H1 (cell line): ENCODE data around the gene GTPBP6. TPM values are rescaled to one million over a fixed set of nuclear protein-coding genes. Genes with fewer than 3 reads are reported as not detected.
A peak's percentile ranks its signal among the peaks of the same experiment; 100 is the strongest.

Source experiments
- CTCF ChIA-PET: fragments of 300-600 bp; sonication (Branson Sonifier 250); formaldehyde crosslinking; loops from one replicate; lab custom pipeline; 2021; ENCODE audit not compliant: partially characterized antibody; lab: Charles Lee
- POLR2A ChIA-PET: fragments of 300-600 bp; sonication (Branson Sonifier 250); formaldehyde crosslinking; loops from one replicate; lab custom pipeline; 2021; ENCODE audit warnings: inconsistent platforms; ENCODE audit not compliant: partially characterized antibody; lab: Charles Lee
- DNase-seq, 2 experiments: peaks; one replicate each; pipeline versions ENCODE4 v3.0.0 to v3.0.0-alpha.2; 2010 to 2022; ENCODE audit warnings: low spot score in 2 of 2, low read depth in 1 of 2, mixed read lengths in 1 of 2
- FAIRE-seq: peaks from 2 replicates; lab custom pipeline; 2011; peaks lifted over from hg19 to GRCh38; lab: Jason Lieb, UNC
- H2AFZ ChIP-seq: 2 replicates; pipeline ENCODE4 v1.8.1; 2012; ENCODE audit warnings: low read length, inconsistent platforms
- H2AK5ac ChIP-seq: 2 replicates; pipeline ENCODE4 v1.6.1; 2013; ENCODE audit warnings: low read depth, low read length
- H2BK120ac ChIP-seq: replicated peaks from 2 replicates; pipeline ENCODE3; 2013; ENCODE audit warnings: low read depth, low read length, inconsistent platforms
- H2BK12ac ChIP-seq: 2 replicates; pipeline ENCODE4 v1.6.1; 2013; ENCODE audit warnings: low read depth, low read length
- H2BK15ac ChIP-seq: 2 replicates; pipeline ENCODE4 v1.6.1; 2013; ENCODE audit warnings: low read length
- H2BK20ac ChIP-seq: 2 replicates; pipeline ENCODE4 v1.6.1; 2013; ENCODE audit warnings: low read length
- H2BK5ac ChIP-seq: 2 replicates; pipeline ENCODE4 v1.6.1; 2013; ENCODE audit warnings: low read depth, low read length
- H3K14ac ChIP-seq: 2 replicates; pipeline ENCODE4 v1.6.1; 2013; ENCODE audit warnings: inconsistent platforms; ENCODE audit not compliant: insufficient read length
- H3K18ac ChIP-seq: 2 replicates; pipeline ENCODE4 v1.6.1; 2013; ENCODE audit warnings: low read length; ENCODE audit errors: extremely low read depth
- H3K23ac ChIP-seq: 2 replicates; pipeline ENCODE4 v1.6.1; 2013; ENCODE audit warnings: inconsistent platforms; ENCODE audit not compliant: insufficient read length
- H3K23me2 ChIP-seq: 2 replicates; pipeline ENCODE4 v1.6.1; 2013; ENCODE audit warnings: low read depth, low read length
- H3K27ac ChIP-seq: 2 replicates; pipeline ENCODE4 v1.6.1; 2011; ENCODE audit warnings: low read depth, low read length, inconsistent platforms
- H3K27me3 ChIP-seq, 4 experiments: replicated peaks in 1 of 4; 1 replicate in 1 of 4; 2 replicates in 3 of 4; pipeline versions ENCODE4 v1.6.1 to v1.8.1; 2011 to 2013; ENCODE audit warnings: low read length in 3 of 4, mild to moderate bottlenecking in 3 of 4, inconsistent platforms in 2 of 4, mixed read lengths in 2 of 4, moderate library complexity in 1 of 4; ENCODE audit not compliant: control insufficient read depth in 3 of 4, insufficient read depth in 3 of 4; ENCODE audit errors: extremely low read depth in 1 of 4
- H3K36me3 ChIP-seq, 4 experiments: 2 replicates each; pipeline versions ENCODE4 v1.6.1 to v1.8.1; 2011 to 2013; ENCODE audit warnings: mild to moderate bottlenecking in 4 of 4, low read length in 3 of 4, moderate library complexity in 2 of 4, control low read depth in 1 of 4, inconsistent platforms in 1 of 4; ENCODE audit not compliant: insufficient read depth in 4 of 4, control insufficient read depth in 2 of 4
- H3K4ac ChIP-seq: replicated peaks from 2 replicates; pipeline ENCODE3; 2013; ENCODE audit warnings: low read length, low read depth, mixed read lengths, inconsistent platforms; ENCODE audit not compliant: insufficient read length
- H3K4me1 ChIP-seq, 4 experiments: replicated peaks in 1 of 4; 1 replicate in 1 of 4; 2 replicates in 3 of 4; pipeline versions ENCODE4 v1.6.1 to v1.8.1; 2011 to 2013; ENCODE audit warnings: low read length in 3 of 4, inconsistent platforms in 2 of 4, mixed read lengths in 1 of 4; ENCODE audit not compliant: insufficient read depth in 4 of 4, control insufficient read depth in 3 of 4
- H3K4me2 ChIP-seq, 2 experiments: 2 replicates each; pipeline versions ENCODE4 v1.6.1 to v1.8.1; 2011 to 2013; ENCODE audit warnings: low read depth in 2 of 2, low read length in 2 of 2, control low read depth in 1 of 2, inconsistent platforms in 1 of 2, mild to moderate bottlenecking in 1 of 2; ENCODE audit not compliant: insufficient read depth in 1 of 2
- H3K4me3 ChIP-seq, 4 experiments: fragments of 200-600, 300-600 bp in 1 of 4; sonication (generic), shearing (Covaris generic), sonication (Bioruptor Twin) in 1 of 4; 2 replicates each; pipeline versions ENCODE4 v1.5.1 to v1.8.1; 2011 to 2016; ENCODE audit warnings: low read length in 4 of 4, low read depth in 3 of 4, control low read depth in 2 of 4, inconsistent platforms in 2 of 4, mild to moderate bottlenecking in 2 of 4, mixed read lengths in 1 of 4, moderate library complexity in 1 of 4; ENCODE audit not compliant: insufficient read depth in 2 of 4; ENCODE audit errors: extremely low read depth in 1 of 4
- H3K56ac ChIP-seq: replicated peaks from 2 replicates; pipeline ENCODE3; 2013; ENCODE audit warnings: low read depth, mild to moderate bottlenecking, mixed read lengths, low read length, inconsistent platforms; ENCODE audit not compliant: insufficient read length
- H3K79me1 ChIP-seq: 2 replicates; pipeline ENCODE4 v1.6.1; 2013; ENCODE audit warnings: low read depth, low read length, control low read depth
- H3K79me2 ChIP-seq, 2 experiments: 2 replicates each; pipeline versions ENCODE4 v1.6.1 to v1.8.1; 2012 to 2013; ENCODE audit warnings: low read length in 2 of 2, mild to moderate bottlenecking in 2 of 2, inconsistent platforms in 1 of 2; ENCODE audit not compliant: insufficient read depth in 2 of 2, control insufficient read depth in 1 of 2
- H3K9ac ChIP-seq, 4 experiments: replicated peaks in 1 of 4; 1 replicate in 1 of 4; 2 replicates in 3 of 4; pipeline versions ENCODE4 v1.6.1 to v1.8.1; 2011 to 2013; ENCODE audit warnings: low read depth in 3 of 4, low read length in 3 of 4, control low read depth in 2 of 4, mild to moderate bottlenecking in 2 of 4, moderate library complexity in 2 of 4, inconsistent platforms in 1 of 4; ENCODE audit errors: extremely low read depth in 1 of 4
- H3K9me3 ChIP-seq, 2 experiments: 2 replicates each; pipeline versions ENCODE4 v1.6.1 to v1.8.1; 2012 to 2013; ENCODE audit warnings: mild to moderate bottlenecking in 2 of 2, moderate library complexity in 2 of 2, control low read depth in 1 of 2, inconsistent platforms in 1 of 2, low read depth in 1 of 2, low read length in 1 of 2, mixed read lengths in 1 of 2; ENCODE audit not compliant: insufficient read depth in 2 of 2
- H4K20me1 ChIP-seq, 2 experiments: replicated peaks in 1 of 2; 2 replicates each; pipeline versions ENCODE3 to v1.8.1; 2011 to 2013; ENCODE audit warnings: inconsistent platforms in 2 of 2, low read length in 2 of 2, mild to moderate bottlenecking in 1 of 2; ENCODE audit not compliant: insufficient read depth in 2 of 2, control insufficient read depth in 1 of 2
- H4K5ac ChIP-seq: 2 replicates; pipeline ENCODE4 v1.6.1; 2013; ENCODE audit warnings: low read length, low read depth, mixed read lengths, inconsistent platforms; ENCODE audit not compliant: insufficient read length
- H4K8ac ChIP-seq: 2 replicates; pipeline ENCODE4 v1.8.0; 2013; ENCODE audit warnings: mild to moderate bottlenecking, moderate library complexity, low read length, inconsistent platforms; ENCODE audit not compliant: insufficient read depth; ENCODE audit errors: extremely low read depth
- H4K91ac ChIP-seq: replicated peaks from 2 replicates; pipeline ENCODE3; 2013; ENCODE audit warnings: low read length, mixed read lengths, inconsistent platforms; ENCODE audit not compliant: insufficient read length
- CEBPB ChIP-seq: IDR thresholded peaks from 2 replicates; pipeline ENCODE4 v1.6.1; 2012; ENCODE audit warnings: low read depth, low read length
- GABPA ChIP-seq: IDR thresholded peaks from 2 replicates; pipeline ENCODE4 v1.6.1; 2011; ENCODE audit warnings: mild to moderate bottlenecking, low read length, moderate library complexity, borderline replicate concordance; ENCODE audit not compliant: insufficient read depth
- KDM1A ChIP-seq: fragments of 200-600, 300-600 bp; sonication (generic); IDR thresholded peaks from 2 replicates; pipeline ENCODE4 v1.7.1; 2016; ENCODE audit warnings: mild to moderate bottlenecking, low read length, borderline replicate concordance
- PHF8 ChIP-seq: fragments of 200-600 bp; sonication (generic); conservative IDR thresholded peaks from 2 replicates; pipeline ENCODE4 v1.7.1; 2012; ENCODE audit warnings: low read depth, mild to moderate bottlenecking, inconsistent platforms, low read length, moderate library complexity
- POLR2A ChIP-seq, 2 experiments: IDR thresholded peaks; 1 replicate in 1 of 2; 2 replicates in 1 of 2; pipeline ENCODE4 v1.6.1; 2011; ENCODE audit warnings: low read depth in 2 of 2, low read length in 2 of 2, mild to moderate bottlenecking in 2 of 2; ENCODE audit errors: control extremely low read depth in 1 of 2
- SIRT6 ChIP-seq: IDR thresholded peaks from one replicate; pipeline ENCODE4 v1.7.1; 2012; ENCODE audit warnings: low read length, inconsistent platforms
- SRF ChIP-seq: IDR thresholded peaks from 2 replicates; pipeline ENCODE4 v1.6.1; 2011; ENCODE audit warnings: mild to moderate bottlenecking, low read depth, low read length, moderate library complexity
- TCF12 ChIP-seq: IDR thresholded peaks from 2 replicates; pipeline ENCODE4 v1.6.1; 2011; ENCODE audit warnings: low read depth, mild to moderate bottlenecking, low read length
- WGBS, 2 experiments: shearing (Covaris generic) in 1 of 2; methylation state at CpG; one replicate each; pipeline versions ENCODE4 v1.1.6 to v1.1.7; 2013 to 2015; ENCODE audit warnings: low lambda C conversion rate in 2 of 2, mixed read lengths in 2 of 2, inconsistent platforms in 1 of 2, low coverage in 1 of 2, missing lambda C conversion rate in 1 of 2; ENCODE audit not compliant: insufficient replicate concordance in 2 of 2, insufficient coverage in 1 of 2, insufficient read length in 1 of 2; ENCODE audit errors: extremely low coverage in 1 of 2, missing lambda C conversion rate in 1 of 2; 5-methylcytosine and 5-hydroxymethylcytosine counted together
- polyA plus RNA-seq, 7 experiments: library from polyadenylated mRNA; depleted of rRNA in 3 of 7; stranded (reverse) in 5 of 7; unstranded in 2 of 7; fragments of >200 nt in 5 of 7; fragments of 200-250 nt in 2 of 7; gene quantifications; 1 replicate in 5 of 7; 2 replicates in 1 of 7; 4 replicates in 1 of 7; pipeline versions ENCODE4 v1.2.1 to v1.2.3, GENCODE V29; 2011 to 2013; ENCODE audit warnings: missing spikeins in 2 of 7, mixed read lengths in 2 of 7
- total RNA-seq: library from RNA; stranded (reverse); fragmentation: NEBNext Ultra II Directional; extraction: Animal tissue kit (Norgen Biotek cat#: 25700); gene quantifications from 2 replicates; pipeline ENCODE4 v1.2.1, GENCODE V29; 2021

GTPBP6 gene
- total and polyA plus RNA-seq, 2 of the 8 experiments (the other 6 are each of a cell fraction or from before 2014, with no cell fraction given) = 33.9 to 57.1 TPM

DNA sequence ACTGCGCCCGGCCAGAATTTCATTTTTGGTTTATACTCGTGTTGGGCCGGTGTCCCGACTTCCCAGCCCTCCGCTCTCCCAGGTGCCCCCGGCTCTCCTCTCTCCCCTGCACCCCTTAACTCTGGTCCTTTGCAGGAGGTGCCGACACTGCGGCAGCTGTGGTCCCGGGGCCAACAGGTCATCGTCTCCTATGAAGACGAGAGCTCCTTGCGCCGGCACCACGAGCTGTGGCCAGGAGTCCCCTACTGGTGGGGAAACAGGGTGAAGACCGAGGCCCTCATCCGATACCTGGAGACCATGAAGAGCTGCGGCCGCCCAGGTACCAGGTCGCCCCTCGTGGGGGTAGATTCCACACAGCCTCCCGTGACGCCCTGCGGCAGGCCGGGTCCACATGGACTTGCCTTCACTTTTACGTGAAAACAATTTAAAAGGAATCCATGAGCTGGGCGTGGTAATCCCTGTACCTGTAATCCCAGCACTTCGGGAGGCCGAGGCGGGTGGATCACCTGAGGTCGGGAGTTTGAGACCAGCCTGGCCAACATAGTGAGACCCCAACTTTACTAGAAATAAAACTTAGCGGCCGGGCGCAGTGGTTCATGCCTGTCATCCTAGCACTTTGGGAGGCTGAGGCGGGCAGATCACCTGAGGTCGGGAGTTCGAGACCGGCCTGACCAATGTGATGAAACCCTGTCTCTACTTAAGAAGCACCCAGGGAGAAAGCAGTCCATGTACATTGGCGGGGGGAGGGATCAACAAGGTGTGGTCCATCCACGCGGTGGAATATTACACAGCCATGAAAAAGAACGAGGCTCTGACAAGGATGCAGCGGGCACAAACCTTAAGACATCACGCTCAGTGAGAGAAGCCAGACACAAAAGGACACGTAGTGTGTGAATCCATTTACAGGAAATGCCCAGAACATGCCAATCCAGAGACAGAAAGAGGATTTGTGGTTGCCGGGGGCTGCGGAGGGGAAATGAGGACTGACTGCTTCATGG is 25.4 kb downstream of the GTPBP6 start:
- peaks cover 12 to 13% of the 10 kb centered on the region in 2 experiments for H4K20me1 ChIP-seq
- H4K5ac ChIP-seq = no peak overlapping the region
- CTCF ChIA-PET = no interaction called here
- WGBS, 2 experiments = 94% methylated on average over 45 of the region's 47 CpGs; no CpG with 5 or more reads in 1 of the 2 experiments
- H3K9me3 ChIP-seq = no peaks in the 10 kb centered on the region
- peaks cover 0 to 9% of the 10 kb centered on the region in 2 experiments; a peak in 2 of 4 replicates for H3K79me2 ChIP-seq
- no peak overlapping the region for H2BK5ac ChIP-seq
- no peak overlapping the region for H3K23ac ChIP-seq
- H2AFZ ChIP-seq = no peak overlapping the region
- H3K4ac ChIP-seq = no peak overlapping the region
- no peak overlapping the region for H3K4me2 ChIP-seq
- H4K91ac ChIP-seq = no peak overlapping the region
- H3K56ac ChIP-seq = no peak overlapping the region
- POLR2A ChIA-PET = no interaction called here
- no peak overlapping the region for H3K18ac ChIP-seq
- H3K27ac ChIP-seq = no peak overlapping the region
- no peak overlapping the region for H3K4me3 ChIP-seq
- H4K8ac ChIP-seq = no peak overlapping the region
- TF ChIP-seq PHF8 (no peak), GABPA (no peak), TCF12 (no peak), POLR2A (IDR thresholded peaks at IDR 0.05; ENCODE audit: control extremely low read depth in 1 of 2, low read depth in 2 of 2, low read length in 2 of 2) (0 out of 3 replicates have a peak, but pooled peaks of 1 of the 2 experiments have one; percentile 31), KDM1A (peak; percentile 80), CEBPB (no peak), SIRT6 (no peak), SRF (no peak)
- peaks cover 36 to 85% (median 62%) of the 10 kb centered on the region in 4 experiments for H3K36me3 ChIP-seq
- H3K27me3 ChIP-seq = no peaks in the 10 kb centered on the region
- H3K23me2 ChIP-seq = no peaks in the 10 kb centered on the region
- H3K9ac ChIP-seq = no peak overlapping the region
- H2BK12ac ChIP-seq = no peak overlapping the region
- H2AK5ac ChIP-seq = no peak overlapping the region
- no peak overlapping the region for H2BK15ac ChIP-seq
- FAIRE-seq (peak; percentile 13), DNase-seq (no peak)
- no peak overlapping the region for H2BK20ac ChIP-seq
- no peak overlapping the region for H3K14ac ChIP-seq
- no peak overlapping the region for H2BK120ac ChIP-seq
- no peaks in the 10 kb centered on the region for H3K4me1 ChIP-seq
- H3K79me1 ChIP-seq = peaks cover 5% of the 10 kb centered on the region
